ENCODE data around the gene EFNA5. TPM values are rescaled to one million over a fixed set of nuclear protein-coding genes. Genes with fewer than 3 reads are reported as not detected.

EFNA5 gene
- total and polyA plus RNA-seq, 10 of the 15 experiments (the other 5 are each of a cell fraction or from before 2014, with no cell fraction given), result 0.19 to 12.6 (median 3.9) TPM

DNA sequence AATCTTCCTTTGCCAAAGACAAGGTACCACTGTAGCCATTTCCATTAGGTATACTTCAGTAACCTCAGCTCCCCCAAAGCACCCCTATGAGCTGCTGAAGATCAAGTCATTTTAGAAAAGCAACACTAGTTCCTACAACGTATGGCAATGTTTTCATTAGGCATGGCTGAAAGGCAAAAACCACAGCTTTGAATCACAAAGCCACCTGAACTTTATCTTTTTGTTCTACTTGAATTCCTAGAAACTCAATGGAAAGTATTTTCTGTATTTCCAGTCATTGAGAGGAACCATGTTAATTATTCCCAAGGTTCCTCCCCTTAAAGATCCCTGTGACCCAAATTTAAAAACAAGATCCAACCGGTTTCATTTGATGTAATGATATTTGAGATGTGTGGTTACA is 152.1 kb downstream of the EFNA5 start:
- RAD21 ChIA-PET (ENCODE audit: unreplicated experiment), result interaction anchor here (2.1 kb wide), 1 partner anchor 54 kb away, joined by 7 read pairs; no protein-coding TSS in a partner anchor
- CTCF ChIA-PET, result interaction anchor here (0.6 to 1.6 kb wide), 3 partner anchors 14 to 246 kb away, joined by 3 to 4 read pairs (median 3); no protein-coding TSS in a partner anchor

DNA sequence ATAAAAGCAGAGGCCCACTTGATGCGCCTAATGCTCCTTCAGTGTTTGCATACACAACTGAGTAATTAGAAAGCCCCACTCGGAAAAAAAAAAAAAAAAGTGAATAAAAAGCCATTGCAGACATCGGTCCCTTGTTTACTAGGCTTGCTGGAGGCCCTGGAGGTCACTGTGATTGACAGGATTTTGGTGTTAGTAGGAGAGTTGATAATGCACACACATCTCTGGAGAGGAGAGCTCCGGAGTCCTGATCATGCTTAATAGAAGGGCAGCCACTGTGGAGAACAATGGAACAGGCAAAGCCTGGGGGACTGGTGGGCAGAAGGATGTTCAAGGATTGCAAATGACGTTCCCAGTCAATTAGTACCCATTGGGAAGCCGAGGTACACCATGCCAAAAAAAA is 152.5 kb downstream of the EFNA5 start:
- 37% methylated on average over 6 of the region's 6 CpGs for WGBS (ENCODE audit: insufficient coverage, insufficient replicate concordance, low lambda C conversion rate, missing lambda C conversion rate)
- Histone ChIP-seq H3K4me3 (no peak overlapping the region), H2AFZ (ENCODE audit: control insufficient read depth, low read depth, low read length) (no peak overlapping the region), H3K27me3 (replicated peaks in 1 of 2; ENCODE audit: control insufficient read depth in 2 of 2, insufficient read depth in 2 of 2, low read length in 1 of 2) (no peaks in the 10 kb centered on the region), H3K27ac (ENCODE audit: control insufficient read depth, insufficient read depth) (no peak overlapping the region), H4K20me1 (ENCODE audit: control insufficient read depth, insufficient read depth) (no peaks in the 10 kb centered on the region), H3K9me3 (replicated peaks; ENCODE audit: control insufficient read depth, insufficient read depth, low read length) (no peaks in the 10 kb centered on the region), H3K4me1 (ENCODE audit: control insufficient read depth, insufficient read depth, low read length) (peaks cover 7% of the 10 kb centered on the region), H3K4me2 (ENCODE audit: control insufficient read depth, insufficient read depth) (no peak overlapping the region), H3K79me2 (ENCODE audit: control insufficient read depth, insufficient read depth, low read length) (peaks cover 20% of the 10 kb centered on the region), H3K9ac (ENCODE audit: control insufficient read depth, insufficient read depth, low read length) (no peak overlapping the region), H3K36me3 (ENCODE audit: control insufficient read depth in 2 of 2, insufficient read depth in 2 of 2, low read length in 1 of 2) (no peaks in the 10 kb centered on the region)
- in situ Hi-C loops (cut with MboI) (no loop called here), intact Hi-C loops (cut with micrococcal nuclease; ENCODE audit: unreplicated experiment) (no loop called here)
- DNase-seq (ENCODE audit: low read depth, low spot score), result no peak
- no peak for FAIRE-seq
- RAD21 ChIA-PET (ENCODE audit: unreplicated experiment), result interaction anchor here (2.1 kb wide), 1 partner anchor 54 kb away, joined by 7 read pairs; no protein-coding TSS in a partner anchor
- POLR2A ChIA-PET, result no interaction called here
- SMC1A ChIA-PET (ENCODE audit: uncharacterized antibody, unreplicated experiment), result interaction anchor here (1.8 kb wide), 1 partner anchor 11 kb away, joined by 3 read pairs; no protein-coding TSS in a partner anchor
- no TSS peak for BruUV-seq (replicated peaks)
- no peak for ATAC-seq
- CTCF ChIA-PET, result interaction anchor here (0.6 to 1.6 kb wide), 3 partner anchors 13 to 246 kb away, joined by 3 to 4 read pairs (median 3); no protein-coding TSS in a partner anchor
- TF ChIP-seq SPI1 (IDR thresholded peaks at IDR 0.05; ENCODE audit: borderline replicate concordance, insufficient read depth, low read depth, low read length) (no peak), NRF1 (conservative IDR thresholded peaks at IDR 0.05; ENCODE audit: low read depth, low read length) (no peak), ASH2L (IDR thresholded peaks at IDR 0.05; ENCODE audit: borderline replicate concordance, low read depth) (no peak), PAX8 (IDR thresholded peaks at IDR 0.05) (no peak), GABPA (IDR thresholded peaks at IDR 0.05; ENCODE audit: low read depth) (no peak), CEBPB (IDR thresholded peaks at IDR 0.05; ENCODE audit: borderline replicate concordance in 1 of 2, low read depth in 2 of 2, low read length in 2 of 2) (no peak), WRNIP1 (IDR thresholded peaks at IDR 0.05; ENCODE audit: borderline replicate concordance, low read depth, low read length) (no peak), HDAC2 (IDR thresholded peaks at IDR 0.05) (no peak)
- TF ChIP-seq, protein P1, sequence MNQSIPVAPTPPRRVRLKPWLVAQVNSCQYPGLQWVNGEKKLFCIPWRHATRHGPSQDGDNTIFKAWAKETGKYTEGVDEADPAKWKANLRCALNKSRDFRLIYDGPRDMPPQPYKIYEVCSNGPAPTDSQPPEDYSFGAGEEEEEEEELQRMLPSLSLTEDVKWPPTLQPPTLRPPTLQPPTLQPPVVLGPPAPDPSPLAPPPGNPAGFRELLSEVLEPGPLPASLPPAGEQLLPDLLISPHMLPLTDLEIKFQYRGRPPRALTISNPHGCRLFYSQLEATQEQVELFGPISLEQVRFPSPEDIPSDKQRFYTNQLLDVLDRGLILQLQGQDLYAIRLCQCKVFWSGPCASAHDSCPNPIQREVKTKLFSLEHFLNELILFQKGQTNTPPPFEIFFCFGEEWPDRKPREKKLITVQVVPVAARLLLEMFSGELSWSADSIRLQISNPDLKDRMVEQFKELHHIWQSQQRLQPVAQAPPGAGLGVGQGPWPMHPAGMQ (IDR thresholded peaks at IDR 0.05; ENCODE audit: borderline replicate concordance), result no peak

More for the DNA sequence above, 152.1 kb downstream of the EFNA5 start:
- no peak overlapping the region for H3K4me2 ChIP-seq (ENCODE audit: control insufficient read depth, insufficient read depth)
- FAIRE-seq, result no peak
- peaks cover 7% of the 10 kb centered on the region for H3K4me1 ChIP-seq (ENCODE audit: control insufficient read depth, insufficient read depth, low read length)
- DNase-seq (ENCODE audit: low read depth, low spot score), result no peak
- WGBS (ENCODE audit: insufficient coverage, insufficient replicate concordance, low lambda C conversion rate, missing lambda C conversion rate), result 83% methylated on average over 2 of the region's 2 CpGs
- in situ Hi-C loops (cut with MboI), result no loop called here
- TF ChIP-seq EED (IDR thresholded peaks at IDR 0.05; ENCODE audit: low read depth) (no peak), MXI1 (IDR thresholded peaks at IDR 0.05; ENCODE audit: low read depth, low read length) (no peak), RB1 (IDR thresholded peaks at IDR 0.05; ENCODE audit: borderline replicate concordance) (no peak), KLF5 (IDR thresholded peaks at IDR 0.05; ENCODE audit: partially characterized antibody) (no peak)
- TF ChIP-seq, protein P2, sequence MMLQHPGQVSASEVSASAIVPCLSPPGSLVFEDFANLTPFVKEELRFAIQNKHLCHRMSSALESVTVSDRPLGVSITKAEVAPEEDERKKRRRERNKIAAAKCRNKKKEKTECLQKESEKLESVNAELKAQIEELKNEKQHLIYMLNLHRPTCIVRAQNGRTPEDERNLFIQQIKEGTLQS (IDR thresholded peaks at IDR 0.05; ENCODE audit: borderline replicate concordance, extremely low read depth, low read depth, low read length), result no peak
- no peaks in the 10 kb centered on the region for H4K20me1 ChIP-seq (ENCODE audit: control insufficient read depth, insufficient read depth)
- peaks cover 20% of the 10 kb centered on the region for H3K79me2 ChIP-seq (ENCODE audit: control insufficient read depth, insufficient read depth, low read length)
- POLR2A ChIA-PET, result no interaction called here
- no peak for ATAC-seq
- no peak overlapping the region for H2AFZ ChIP-seq (ENCODE audit: control insufficient read depth, low read depth, low read length)
- no peak overlapping the region for H3K27ac ChIP-seq (ENCODE audit: control insufficient read depth, insufficient read depth)
- H3K36me3 ChIP-seq (ENCODE audit: control insufficient read depth in 2 of 2, insufficient read depth in 2 of 2, low read length in 1 of 2), result no peaks in the 10 kb centered on the region
- no TSS peak for BruUV-seq (replicated peaks)
- no peak overlapping the region for H3K4me3 ChIP-seq
- SMC1A ChIA-PET (ENCODE audit: uncharacterized antibody, unreplicated experiment), result interaction anchor here (1.1 to 2.2 kb wide), 3 partner anchors 11 to 64 kb away, joined by 3 to 8 read pairs (median 4); no protein-coding TSS in a partner anchor
- H3K27me3 ChIP-seq (replicated peaks in 1 of 2; ENCODE audit: control insufficient read depth in 2 of 2, insufficient read depth in 2 of 2, low read length in 1 of 2), result no peaks in the 10 kb centered on the region
- no peaks in the 10 kb centered on the region for H3K9me3 ChIP-seq (replicated peaks; ENCODE audit: control insufficient read depth, insufficient read depth, low read length)
- H3K9ac ChIP-seq (ENCODE audit: control insufficient read depth, insufficient read depth, low read length), result no peak overlapping the region
- intact Hi-C loops (cut with micrococcal nuclease; ENCODE audit: unreplicated experiment), result no loop called here
